DOHH2 (cell line): Measurements from ENCODE around the gene SELP.

Source experiments
- H3F3A ChIP-seq: fragments of 200-600 bp; sonication (generic), shearing (Covaris generic); 2 replicates; pipeline ENCODE4 v1.6.0; 2016; ENCODE audit warnings: antibody characterized with exemption, mild to moderate bottlenecking; ENCODE audit not compliant: control insufficient read depth, insufficient read depth
- H3K27ac ChIP-seq: fragments of 200-600 bp; sonication (generic); 2 replicates; pipeline ENCODE4 v1.5.1; 2014; ENCODE audit warnings: low read depth, mild to moderate bottlenecking, low read length, moderate library complexity
- H3K27me3 ChIP-seq: fragments of 200-600 bp; sonication (generic); 2 replicates; pipeline ENCODE4 v1.6.1; 2014; ENCODE audit warnings: mild to moderate bottlenecking, low read length, mixed read lengths; ENCODE audit not compliant: control insufficient read depth
- H3K36me3 ChIP-seq: fragments of 200-600 bp; sonication (generic); 2 replicates; pipeline ENCODE4 v1.6.1; 2014; ENCODE audit warnings: mild to moderate bottlenecking, low read length, moderate library complexity, mixed read lengths; ENCODE audit not compliant: control insufficient read depth
- H3K4me1 ChIP-seq: fragments of 200-600 bp; sonication (generic); 2 replicates; pipeline ENCODE4 v1.6.1; 2014; ENCODE audit warnings: mild to moderate bottlenecking, low read length, mixed read lengths; ENCODE audit not compliant: control insufficient read depth
- H3K4me2 ChIP-seq: fragments of 200-600 bp; sonication (generic); 2 replicates; pipeline ENCODE4 v1.6.0; 2014; ENCODE audit warnings: mild to moderate bottlenecking, low read length, moderate library complexity
- H3K4me3 ChIP-seq: fragments of 200-600 bp; sonication (generic); 2 replicates; pipeline ENCODE4 v1.5.1; 2014; ENCODE audit warnings: mild to moderate bottlenecking, low read length, mixed read lengths
- H3K79me2 ChIP-seq: fragments of 200-600 bp; sonication (generic); 2 replicates; pipeline ENCODE4 v1.6.1; 2014; ENCODE audit warnings: mild to moderate bottlenecking, low read length, mixed read lengths; ENCODE audit not compliant: control insufficient read depth
- H3K9me2 ChIP-seq: fragments of 200-600 bp; sonication (generic); replicated peaks from 2 replicates; pipeline ENCODE4 v1.6.1; 2014; ENCODE audit warnings: mild to moderate bottlenecking, low read length, mixed read lengths; ENCODE audit not compliant: control insufficient read depth
- H3K9me3 ChIP-seq: fragments of 200-600 bp; sonication (generic); 2 replicates; pipeline ENCODE4 v1.6.1; 2014; ENCODE audit warnings: antibody characterized with exemption, low read length, mixed read lengths; ENCODE audit not compliant: control insufficient read depth, insufficient read depth
- H4K20me1 ChIP-seq: fragments of 200-600 bp; sonication (generic); 2 replicates; pipeline ENCODE4 v1.6.0; 2014; ENCODE audit warnings: low read depth, mild to moderate bottlenecking, antibody characterized with exemption, low read length, moderate library complexity; ENCODE audit not compliant: control insufficient read depth, insufficient read depth
- CTCF ChIP-seq: fragments of 200-600 bp; sonication (generic); IDR thresholded peaks from one replicate; pipeline ENCODE4 v1.5.1; 2014; ENCODE audit warnings: antibody characterized with exemption, mild to moderate bottlenecking, low read depth, low read length; ENCODE audit not compliant: poor library complexity, severe bottlenecking
- EZH2phosphoT487 ChIP-seq: fragments of 200-600 bp; sonication (generic); IDR thresholded peaks from 2 replicates; pipeline ENCODE4 v1.6.1; 2017; ENCODE audit warnings: borderline replicate concordance, mild to moderate bottlenecking, antibody characterized with exemption, low read length, moderate library complexity, mixed read lengths

Gene SELP

GRCh38 chr1:169604781-169605560 is 25.0 kb downstream of the SELP start:
- 0 out of 2 replicates have a peak overlapping the region, but pooled peaks have one; percentile 0 for H3K4me2 ChIP-seq
- no peaks in the 10 kb centered on the region for H3K36me3 ChIP-seq
- H3K9me3 ChIP-seq: no peaks in the 10 kb centered on the region
- no peaks in the 10 kb centered on the region for H3K27me3 ChIP-seq
- H3K4me3 ChIP-seq: no peak overlapping the region
- no peak overlapping the region for H3K27ac ChIP-seq
- H3F3A ChIP-seq: no peaks in the 10 kb centered on the region
- no peak for TF ChIP-seq EZH2phosphoT487
- peaks cover 31% of the 10 kb centered on the region for H3K4me1 ChIP-seq
- H3K79me2 ChIP-seq: no peaks in the 10 kb centered on the region
- H3K9me2 ChIP-seq: no peaks in the 10 kb centered on the region
- no peaks in the 10 kb centered on the region for H4K20me1 ChIP-seq

- H3F3A ChIP-seq: no peaks in the 10 kb centered on the region
- H3K36me3 ChIP-seq: no peaks in the 10 kb centered on the region
- no peaks in the 10 kb centered on the region for H3K9me3 ChIP-seq
- TF ChIP-seq CTCF (peak; percentile 59), EZH2phosphoT487 (no peak)
- H3K27ac ChIP-seq: no peak overlapping the region
- H3K9me2 ChIP-seq: no peaks in the 10 kb centered on the region
- no peak overlapping the region for H3K4me2 ChIP-seq
- peaks cover 5% of the 10 kb centered on the region for H3K27me3 ChIP-seq
- no peaks in the 10 kb centered on the region for H4K20me1 ChIP-seq
- H3K79me2 ChIP-seq: no peaks in the 10 kb centered on the region
- H3K4me1 ChIP-seq: peaks cover 31% of the 10 kb centered on the region
- H3K4me3 ChIP-seq: no peak overlapping the region
Measured at GRCh38 chr1:169601096-169601881, 28.6 kb downstream of the SELP start.

- H4K20me1 ChIP-seq: no peaks in the 10 kb centered on the region
- no peaks in the 10 kb centered on the region for H3F3A ChIP-seq
- no peak for TF ChIP-seq CTCF
- TF ChIP-seq EZH2phosphoT487: no peak
- no peak overlapping the region for H3K27ac ChIP-seq
- H3K9me2 ChIP-seq: no peaks in the 10 kb centered on the region
- H3K4me3 ChIP-seq: no peak overlapping the region
- H3K9me3 ChIP-seq: no peaks in the 10 kb centered on the region
- H3K36me3 ChIP-seq: no peaks in the 10 kb centered on the region
- peaks cover under 1% of the 10 kb centered on the region; the same call in 1 of the 2 replicates for H3K4me1 ChIP-seq
- no peak overlapping the region for H3K4me2 ChIP-seq
- H3K27me3 ChIP-seq: peaks cover 35% of the 10 kb centered on the region
- no peaks in the 10 kb centered on the region for H3K79me2 ChIP-seq
Measured at GRCh38 chr1:169595764-169596711, 33.9 kb downstream of the SELP start.
